Renal cortical epithelial cell (primary cell): ENCODE results near the gene P2RX7. TPM values are rescaled to one million over a fixed set of nuclear protein-coding genes. Genes with fewer than 3 reads are reported as not detected.

Experiments used
- DNase-seq: peaks from one replicate; pipeline ENCODE4 v3.0.0-alpha.2; 2011; ENCODE audit warnings: low read depth
- total RNA-seq: library from RNA; depleted of rRNA; stranded (reverse); fragments of >200 nt; gene quantifications from 2 replicates; pipeline ENCODE4 v1.2.3, GENCODE V29; 2014

Gene P2RX7
- total RNA-seq, 1 donor from 2014 or later, result 0.10 TPM

GRCh38 chr12:121228919-121229665, 96.4 kb downstream of the P2RX7 start:
- no peak for DNase-seq

- peak; percentile 62 for DNase-seq
Measured at GRCh38 chr12:121229826-121230537, 97.3 kb downstream of the P2RX7 start.

- no peak for DNase-seq
Measured at GRCh38 chr12:121230538-121230907, 97.8 kb downstream of the P2RX7 start.

GRCh38 chr12:121232163-121232562, 99.5 kb downstream of the P2RX7 start:
- DNase-seq, result no peak

GRCh38 chr12:121232977-121233627, 100.4 kb downstream of the P2RX7 start:
- DNase-seq, result no peak

- DNase-seq, result no peak
Measured at GRCh38 chr12:121233628-121234020, 100.9 kb downstream of the P2RX7 start.

- no peak for DNase-seq
Measured at GRCh38 chr12:121236776-121237175, 104.1 kb downstream of the P2RX7 start.

- DNase-seq, result no peak
Measured at GRCh38 chr12:121237415-121237814, 104.7 kb downstream of the P2RX7 start.

Other genes starting within 250 kb of the P2RX7 start
- 6.6 and 13.5 TPM in 2 replicates for gene SPPL3, start 228.5 kb upstream of the P2RX7 start, total RNA-seq
- gene HNF1A, start 154.3 kb upstream of the P2RX7 start, total RNA-seq, result 1.7 and 1.9 TPM in 2 replicates
- gene C12orf43, start 116.4 kb upstream of the P2RX7 start, total RNA-seq, result 11.5 and 20.1 TPM in 2 replicates
- 0.94 and 4.0 TPM in 2 replicates for gene OASL, start 93.6 kb upstream of the P2RX7 start, total RNA-seq
- 22.3 and 65.1 TPM in 2 replicates for gene P2RX4, start 77.3 kb downstream of the P2RX7 start, total RNA-seq
- gene CAMKK2, start 163.8 kb downstream of the P2RX7 start, total RNA-seq, result 14.6 and 21.1 TPM in 2 replicates
- gene ANAPC5, start 219.5 kb downstream of the P2RX7 start, total RNA-seq, result 115 and 148 TPM in 2 replicates